WTC11 (cell line): Measurements from ENCODE around the gene C12orf75. TPM values are rescaled to one million over a fixed set of nuclear protein-coding genes. Genes with fewer than 3 reads are reported as not detected.

Experiments
- ATAC-seq: fragments of 200-7000 bp; cut with Tn5 transposase; 2 replicates; pipeline ENCODE4 v1.10.0; 2021; ENCODE audit warnings: mild to moderate bottlenecking, moderate library complexity
- CTCF ChIA-PET: fragments of 300-600 bp; sonication (Branson Sonifier 250); formaldehyde crosslinking; loops from one replicate; lab custom pipeline; 2021; ENCODE audit warnings: antibody characterized with exemption; lab: Charles Lee
- POLR2A ChIA-PET: fragments of 350-600 bp; sonication (Branson Sonifier 250); formaldehyde crosslinking; loops from one replicate; lab custom pipeline; 2021; ENCODE audit warnings: antibody characterized with exemption; lab: Charles Lee
- DNase-seq: peaks from one replicate; pipeline ENCODE4 v3.0.0; 2021; ENCODE audit warnings: low spot score
- H3K27ac Mint-ChIP-seq: 2 replicates; pipeline ENCODE4 v1.8.0; 2021; ENCODE audit warnings: mixed read lengths
- H3K27me3 Mint-ChIP-seq: 2 replicates; pipeline ENCODE4 v1.8.0; 2021; ENCODE audit warnings: low read depth, mild to moderate bottlenecking, moderate library complexity, mixed read lengths
- H3K36me3 Mint-ChIP-seq: 2 replicates; pipeline ENCODE4 v1.8.0; 2021; ENCODE audit warnings: mixed read lengths
- H3K4me1 Mint-ChIP-seq: 2 replicates; pipeline ENCODE4 v1.8.0; 2022; ENCODE audit warnings: mixed read lengths
- H3K4me3 Mint-ChIP-seq: 2 replicates; pipeline ENCODE4 v1.8.0; 2021; ENCODE audit warnings: mild to moderate bottlenecking, moderate library complexity, mixed read lengths
- H3K9me3 Mint-ChIP-seq: 2 replicates; pipeline ENCODE4 v1.8.0; 2021; ENCODE audit warnings: mixed read lengths
- GABPB1 ChIP-seq: sonication (generic); formaldehyde crosslinking; IDR thresholded peaks from 2 replicates; pipeline ENCODE4 v1.8.1; 2023; ENCODE audit warnings: mild to moderate bottlenecking, missing genetic modification reagents
- GTF2I ChIP-seq: fragments of 250-450 bp; sonication (Bioruptor Pico); conservative IDR thresholded peaks from 2 replicates; pipeline ENCODE4 v1.4.0; 2021; ENCODE audit warnings: mild to moderate bottlenecking
- NFE2L1 ChIP-seq: sonication (generic); formaldehyde crosslinking; IDR thresholded peaks from 2 replicates; pipeline ENCODE4 v1.8.1; 2023; ENCODE audit warnings: missing genetic modification reagents
- SMAD4 ChIP-seq: sonication (generic); formaldehyde crosslinking; IDR thresholded peaks from 2 replicates; pipeline ENCODE4 v1.8.0; 2022; ENCODE audit warnings: mild to moderate bottlenecking, missing genetic modification reagents
- SP1 ChIP-seq: sonication (generic); formaldehyde crosslinking; conservative IDR thresholded peaks from 2 replicates; pipeline ENCODE4 v1.8.1; 2022; ENCODE audit warnings: missing genetic modification reagents
- ZNF121 ChIP-seq: sonication (generic); formaldehyde crosslinking; IDR thresholded peaks from 2 replicates; pipeline ENCODE4 v1.8.0; 2023; ENCODE audit warnings: missing genetic modification reagents
- ZNF416 ChIP-seq: fragments of 250-450 bp; sonication (Bioruptor Pico); IDR thresholded peaks from 2 replicates; pipeline ENCODE4 v1.9.0; 2021; ENCODE audit warnings: mild to moderate bottlenecking, inconsistent platforms
- ZNF423 ChIP-seq: fragments of 250-450 bp; sonication (Bioruptor Pico); IDR thresholded peaks from 2 replicates; pipeline ENCODE4 v2.1.2; 2022; ENCODE audit warnings: mild to moderate bottlenecking, moderate library complexity
- total RNA-seq: library from RNA; stranded (reverse); gene quantifications from 3 replicates; pipeline ENCODE4 v1.2.3, GENCODE V29; 2021
- TF ChIP-seq, protein P1 (sequence below): sonication (generic); formaldehyde crosslinking; IDR thresholded peaks from 2 replicates; pipeline ENCODE4 v1.8.1; 2023; ENCODE audit warnings: mild to moderate bottlenecking, missing genetic modification reagents, borderline replicate concordance
- TF ChIP-seq, protein P2 (sequence below): sonication (generic); formaldehyde crosslinking; IDR thresholded peaks from 2 replicates; pipeline ENCODE4 v1.8.0; 2022; ENCODE audit warnings: mild to moderate bottlenecking, missing genetic modification reagents
- TF ChIP-seq, protein P3 (sequence below): sonication (generic); formaldehyde crosslinking; IDR thresholded peaks from 2 replicates; pipeline ENCODE4 v1.8.1; 2022; ENCODE audit warnings: missing genetic modification reagents, borderline replicate concordance
- TF ChIP-seq, protein P4 (sequence below): sonication (generic); formaldehyde crosslinking; IDR thresholded peaks from 2 replicates; pipeline ENCODE4 v1.8.1; 2023; ENCODE audit warnings: mild to moderate bottlenecking, moderate library complexity, missing genetic modification reagents
- TF ChIP-seq, protein P5 (sequence below): fragments of 250-450 bp; sonication (Bioruptor Pico); IDR thresholded peaks from 2 replicates; pipeline ENCODE4 v1.9.0; 2021; ENCODE audit warnings: moderate library complexity, mild to moderate bottlenecking, inconsistent platforms, borderline replicate concordance
- TF ChIP-seq, protein P6 (sequence below): sonication (generic); formaldehyde crosslinking; conservative IDR thresholded peaks from 2 replicates; pipeline ENCODE4 v1.8.1; 2023; ENCODE audit warnings: mild to moderate bottlenecking, low read depth, missing genetic modification reagents, moderate library complexity
- TF ChIP-seq, protein P7 (sequence below): sonication (generic); formaldehyde crosslinking; IDR thresholded peaks from 2 replicates; pipeline ENCODE4 v1.8.0; 2023; ENCODE audit warnings: missing genetic modification reagents
- TF ChIP-seq, protein P8 (sequence below): sonication (generic); formaldehyde crosslinking; IDR thresholded peaks from 2 replicates; pipeline ENCODE4 v1.8.0; 2023; ENCODE audit warnings: missing genetic modification reagents, mild to moderate bottlenecking, borderline replicate concordance

C12orf75 gene
- total RNA-seq, 1 experiment from 2014 or later: 25.5 TPM

DNA sequence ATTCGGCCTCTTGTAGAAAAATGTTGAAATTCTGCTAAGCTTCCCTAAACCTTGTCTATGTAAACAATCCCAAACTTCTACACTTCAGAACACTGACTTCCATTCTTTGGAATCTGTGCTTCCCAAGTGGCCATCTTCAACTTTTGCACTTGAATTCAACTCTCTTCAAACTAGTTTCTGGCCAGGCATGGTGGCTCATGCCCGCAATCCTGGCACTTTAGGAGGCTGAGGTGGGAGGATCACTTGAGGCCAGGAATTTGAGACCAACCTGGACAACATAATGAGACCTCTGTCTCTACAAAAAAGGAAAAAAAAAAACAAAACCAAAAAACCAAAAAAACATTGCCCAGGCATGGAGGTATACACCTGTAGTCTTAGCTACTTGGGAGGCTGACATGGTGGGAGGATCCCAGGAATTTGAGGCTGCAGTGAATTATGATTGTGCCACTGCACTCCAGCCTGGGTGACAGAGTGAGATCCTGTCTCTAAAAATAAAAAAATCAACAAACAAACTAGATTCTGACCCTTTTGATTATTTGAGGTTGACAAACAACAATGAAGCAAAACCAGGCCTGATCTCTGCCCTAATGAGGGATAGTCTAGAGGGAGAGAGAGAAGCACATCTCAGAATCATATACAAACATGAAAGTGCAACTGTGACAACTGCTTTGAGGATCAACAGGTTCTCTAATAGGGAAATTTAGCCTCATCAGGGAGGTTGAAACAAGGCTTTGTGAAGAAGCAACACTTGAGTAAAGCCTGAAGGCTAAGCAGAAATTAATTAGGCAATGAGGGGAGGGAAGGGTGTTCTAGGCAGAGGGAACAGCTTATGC is 11.6 kb upstream of the C12orf75 start (continued):
- TF ChIP-seq, protein P1, sequence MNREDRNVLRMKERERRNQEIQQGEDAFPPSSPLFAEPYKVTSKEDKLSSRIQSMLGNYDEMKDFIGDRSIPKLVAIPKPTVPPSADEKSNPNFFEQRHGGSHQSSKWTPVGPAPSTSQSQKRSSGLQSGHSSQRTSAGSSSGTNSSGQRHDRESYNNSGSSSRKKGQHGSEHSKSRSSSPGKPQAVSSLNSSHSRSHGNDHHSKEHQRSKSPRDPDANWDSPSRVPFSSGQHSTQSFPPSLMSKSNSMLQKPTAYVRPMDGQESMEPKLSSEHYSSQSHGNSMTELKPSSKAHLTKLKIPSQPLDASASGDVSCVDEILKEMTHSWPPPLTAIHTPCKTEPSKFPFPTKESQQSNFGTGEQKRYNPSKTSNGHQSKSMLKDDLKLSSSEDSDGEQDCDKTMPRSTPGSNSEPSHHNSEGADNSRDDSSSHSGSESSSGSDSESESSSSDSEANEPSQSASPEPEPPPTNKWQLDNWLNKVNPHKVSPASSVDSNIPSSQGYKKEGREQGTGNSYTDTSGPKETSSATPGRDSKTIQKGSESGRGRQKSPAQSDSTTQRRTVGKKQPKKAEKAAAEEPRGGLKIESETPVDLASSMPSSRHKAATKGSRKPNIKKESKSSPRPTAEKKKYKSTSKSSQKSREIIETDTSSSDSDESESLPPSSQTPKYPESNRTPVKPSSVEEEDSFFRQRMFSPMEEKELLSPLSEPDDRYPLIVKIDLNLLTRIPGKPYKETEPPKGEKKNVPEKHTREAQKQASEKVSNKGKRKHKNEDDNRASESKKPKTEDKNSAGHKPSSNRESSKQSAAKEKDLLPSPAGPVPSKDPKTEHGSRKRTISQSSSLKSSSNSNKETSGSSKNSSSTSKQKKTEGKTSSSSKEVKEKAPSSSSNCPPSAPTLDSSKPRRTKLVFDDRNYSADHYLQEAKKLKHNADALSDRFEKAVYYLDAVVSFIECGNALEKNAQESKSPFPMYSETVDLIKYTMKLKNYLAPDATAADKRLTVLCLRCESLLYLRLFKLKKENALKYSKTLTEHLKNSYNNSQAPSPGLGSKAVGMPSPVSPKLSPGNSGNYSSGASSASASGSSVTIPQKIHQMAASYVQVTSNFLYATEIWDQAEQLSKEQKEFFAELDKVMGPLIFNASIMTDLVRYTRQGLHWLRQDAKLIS: no peak
- TF ChIP-seq ZNF416 (CRISPR knock-in tag) (no peak), GABPB1 (no peak)
- TF ChIP-seq, protein P2, sequence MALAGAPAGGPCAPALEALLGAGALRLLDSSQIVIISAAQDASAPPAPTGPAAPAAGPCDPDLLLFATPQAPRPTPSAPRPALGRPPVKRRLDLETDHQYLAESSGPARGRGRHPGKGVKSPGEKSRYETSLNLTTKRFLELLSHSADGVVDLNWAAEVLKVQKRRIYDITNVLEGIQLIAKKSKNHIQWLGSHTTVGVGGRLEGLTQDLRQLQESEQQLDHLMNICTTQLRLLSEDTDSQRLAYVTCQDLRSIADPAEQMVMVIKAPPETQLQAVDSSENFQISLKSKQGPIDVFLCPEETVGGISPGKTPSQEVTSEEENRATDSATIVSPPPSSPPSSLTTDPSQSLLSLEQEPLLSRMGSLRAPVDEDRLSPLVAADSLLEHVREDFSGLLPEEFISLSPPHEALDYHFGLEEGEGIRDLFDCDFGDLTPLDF (CRISPR knock-in tag): no peak
- TF ChIP-seq, protein P3, sequence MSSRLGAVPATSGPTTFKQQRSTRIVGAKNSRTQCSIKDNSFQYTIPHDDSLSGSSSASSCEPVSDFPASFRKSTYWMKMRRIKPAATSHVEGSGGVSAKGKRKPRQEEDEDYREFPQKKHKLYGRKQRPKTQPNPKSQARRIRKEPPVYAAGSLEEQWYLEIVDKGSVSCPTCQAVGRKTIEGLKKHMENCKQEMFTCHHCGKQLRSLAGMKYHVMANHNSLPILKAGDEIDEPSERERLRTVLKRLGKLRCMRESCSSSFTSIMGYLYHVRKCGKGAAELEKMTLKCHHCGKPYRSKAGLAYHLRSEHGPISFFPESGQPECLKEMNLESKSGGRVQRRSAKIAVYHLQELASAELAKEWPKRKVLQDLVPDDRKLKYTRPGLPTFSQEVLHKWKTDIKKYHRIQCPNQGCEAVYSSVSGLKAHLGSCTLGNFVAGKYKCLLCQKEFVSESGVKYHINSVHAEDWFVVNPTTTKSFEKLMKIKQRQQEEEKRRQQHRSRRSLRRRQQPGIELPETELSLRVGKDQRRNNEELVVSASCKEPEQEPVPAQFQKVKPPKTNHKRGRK (CRISPR knock-in tag): no peak
- TF ChIP-seq, protein P4, sequence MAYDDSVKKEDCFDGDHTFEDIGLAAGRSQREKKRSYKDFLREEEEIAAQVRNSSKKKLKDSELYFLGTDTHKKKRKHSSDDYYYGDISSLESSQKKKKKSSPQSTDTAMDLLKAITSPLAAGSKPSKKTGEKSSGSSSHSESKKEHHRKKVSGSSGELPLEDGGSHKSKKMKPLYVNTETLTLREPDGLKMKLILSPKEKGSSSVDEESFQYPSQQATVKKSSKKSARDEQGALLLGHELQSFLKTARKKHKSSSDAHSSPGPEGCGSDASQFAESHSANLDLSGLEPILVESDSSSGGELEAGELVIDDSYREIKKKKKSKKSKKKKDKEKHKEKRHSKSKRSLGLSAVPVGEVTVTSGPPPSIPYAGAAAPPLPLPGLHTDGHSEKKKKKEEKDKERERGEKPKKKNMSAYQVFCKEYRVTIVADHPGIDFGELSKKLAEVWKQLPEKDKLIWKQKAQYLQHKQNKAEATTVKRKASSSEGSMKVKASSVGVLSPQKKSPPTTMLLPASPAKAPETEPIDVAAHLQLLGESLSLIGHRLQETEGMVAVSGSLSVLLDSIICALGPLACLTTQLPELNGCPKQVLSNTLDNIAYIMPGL: no peak

DNA sequence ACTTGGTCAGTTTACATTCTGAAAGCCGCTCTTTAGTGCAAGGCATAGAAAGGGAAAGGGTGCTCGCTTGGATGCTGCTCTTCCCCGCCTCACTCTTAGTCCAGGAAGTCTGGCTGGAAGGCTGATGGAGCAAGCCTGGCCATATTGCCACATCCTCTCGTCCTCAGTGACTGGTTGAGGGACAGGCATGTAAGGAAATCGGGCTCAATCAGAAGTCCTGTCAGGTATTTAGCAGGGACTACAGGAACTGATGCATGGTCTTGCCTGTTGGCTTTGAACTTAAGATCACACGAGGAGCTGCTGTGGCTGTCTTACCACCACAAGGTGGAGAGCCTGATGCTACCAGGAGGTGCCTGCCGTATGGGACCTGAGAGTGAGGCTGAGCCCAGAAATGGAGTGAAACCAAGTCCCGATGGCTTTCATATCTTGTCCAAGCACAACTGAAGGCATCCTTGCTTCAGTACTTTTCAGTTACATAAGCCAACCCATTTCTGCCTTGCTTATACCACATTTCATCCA is 10.7 kb upstream of the C12orf75 start:
- ChIA-PET CTCF (interaction anchor here (0.8 to 2.1 kb wide), 5 partner anchors 15 to 84 kb away, joined by 3 to 7 read pairs (median 3); partner anchors contain the start of gene APPL2), POLR2A (no interaction called here)
- peaks cover 11% of the 10 kb centered on the region for H3K9me3 Mint-ChIP-seq
- H3K4me1 Mint-ChIP-seq: no peaks in the 10 kb centered on the region
- no peak for DNase-seq
- H3K27ac Mint-ChIP-seq: no peak overlapping the region
- H3K27me3 Mint-ChIP-seq: peaks cover 26% of the 10 kb centered on the region
- peak; percentile 88 for ATAC-seq
- H3K36me3 Mint-ChIP-seq: peaks cover 10% of the 10 kb centered on the region; the same call in 1 of the 2 replicates
- no peak overlapping the region for H3K4me3 Mint-ChIP-seq
- TF ChIP-seq, protein P5, sequence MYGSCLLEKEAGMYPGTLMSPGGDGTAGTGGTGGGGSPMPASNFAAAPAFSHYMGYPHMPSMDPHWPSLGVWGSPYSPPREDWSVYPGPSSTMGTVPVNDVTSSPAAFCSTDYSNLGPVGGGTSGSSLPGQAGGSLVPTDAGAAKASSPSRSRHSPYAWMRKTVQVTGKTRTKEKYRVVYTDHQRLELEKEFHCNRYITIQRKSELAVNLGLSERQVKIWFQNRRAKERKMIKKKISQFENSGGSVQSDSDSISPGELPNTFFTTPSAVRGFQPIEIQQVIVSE (CRISPR knock-in tag): no peak
- TF ChIP-seq, protein P6, sequence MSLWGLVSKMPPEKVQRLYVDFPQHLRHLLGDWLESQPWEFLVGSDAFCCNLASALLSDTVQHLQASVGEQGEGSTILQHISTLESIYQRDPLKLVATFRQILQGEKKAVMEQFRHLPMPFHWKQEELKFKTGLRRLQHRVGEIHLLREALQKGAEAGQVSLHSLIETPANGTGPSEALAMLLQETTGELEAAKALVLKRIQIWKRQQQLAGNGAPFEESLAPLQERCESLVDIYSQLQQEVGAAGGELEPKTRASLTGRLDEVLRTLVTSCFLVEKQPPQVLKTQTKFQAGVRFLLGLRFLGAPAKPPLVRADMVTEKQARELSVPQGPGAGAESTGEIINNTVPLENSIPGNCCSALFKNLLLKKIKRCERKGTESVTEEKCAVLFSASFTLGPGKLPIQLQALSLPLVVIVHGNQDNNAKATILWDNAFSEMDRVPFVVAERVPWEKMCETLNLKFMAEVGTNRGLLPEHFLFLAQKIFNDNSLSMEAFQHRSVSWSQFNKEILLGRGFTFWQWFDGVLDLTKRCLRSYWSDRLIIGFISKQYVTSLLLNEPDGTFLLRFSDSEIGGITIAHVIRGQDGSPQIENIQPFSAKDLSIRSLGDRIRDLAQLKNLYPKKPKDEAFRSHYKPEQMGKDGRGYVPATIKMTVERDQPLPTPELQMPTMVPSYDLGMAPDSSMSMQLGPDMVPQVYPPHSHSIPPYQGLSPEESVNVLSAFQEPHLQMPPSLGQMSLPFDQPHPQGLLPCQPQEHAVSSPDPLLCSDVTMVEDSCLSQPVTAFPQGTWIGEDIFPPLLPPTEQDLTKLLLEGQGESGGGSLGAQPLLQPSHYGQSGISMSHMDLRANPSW (CRISPR knock-in tag): no peak
- TF ChIP-seq ZNF121 (CRISPR knock-in tag) (no peak), SP1 (CRISPR knock-in tag) (no peak), ZNF423 (CRISPR knock-in tag) (no peak), SMAD4 (CRISPR knock-in tag) (no peak), GTF2I (no peak), NFE2L1 (no peak)
- TF ChIP-seq, protein P7, sequence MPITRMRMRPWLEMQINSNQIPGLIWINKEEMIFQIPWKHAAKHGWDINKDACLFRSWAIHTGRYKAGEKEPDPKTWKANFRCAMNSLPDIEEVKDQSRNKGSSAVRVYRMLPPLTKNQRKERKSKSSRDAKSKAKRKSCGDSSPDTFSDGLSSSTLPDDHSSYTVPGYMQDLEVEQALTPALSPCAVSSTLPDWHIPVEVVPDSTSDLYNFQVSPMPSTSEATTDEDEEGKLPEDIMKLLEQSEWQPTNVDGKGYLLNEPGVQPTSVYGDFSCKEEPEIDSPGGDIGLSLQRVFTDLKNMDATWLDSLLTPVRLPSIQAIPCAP (CRISPR knock-in tag): no peak
- TF ChIP-seq, protein P8, sequence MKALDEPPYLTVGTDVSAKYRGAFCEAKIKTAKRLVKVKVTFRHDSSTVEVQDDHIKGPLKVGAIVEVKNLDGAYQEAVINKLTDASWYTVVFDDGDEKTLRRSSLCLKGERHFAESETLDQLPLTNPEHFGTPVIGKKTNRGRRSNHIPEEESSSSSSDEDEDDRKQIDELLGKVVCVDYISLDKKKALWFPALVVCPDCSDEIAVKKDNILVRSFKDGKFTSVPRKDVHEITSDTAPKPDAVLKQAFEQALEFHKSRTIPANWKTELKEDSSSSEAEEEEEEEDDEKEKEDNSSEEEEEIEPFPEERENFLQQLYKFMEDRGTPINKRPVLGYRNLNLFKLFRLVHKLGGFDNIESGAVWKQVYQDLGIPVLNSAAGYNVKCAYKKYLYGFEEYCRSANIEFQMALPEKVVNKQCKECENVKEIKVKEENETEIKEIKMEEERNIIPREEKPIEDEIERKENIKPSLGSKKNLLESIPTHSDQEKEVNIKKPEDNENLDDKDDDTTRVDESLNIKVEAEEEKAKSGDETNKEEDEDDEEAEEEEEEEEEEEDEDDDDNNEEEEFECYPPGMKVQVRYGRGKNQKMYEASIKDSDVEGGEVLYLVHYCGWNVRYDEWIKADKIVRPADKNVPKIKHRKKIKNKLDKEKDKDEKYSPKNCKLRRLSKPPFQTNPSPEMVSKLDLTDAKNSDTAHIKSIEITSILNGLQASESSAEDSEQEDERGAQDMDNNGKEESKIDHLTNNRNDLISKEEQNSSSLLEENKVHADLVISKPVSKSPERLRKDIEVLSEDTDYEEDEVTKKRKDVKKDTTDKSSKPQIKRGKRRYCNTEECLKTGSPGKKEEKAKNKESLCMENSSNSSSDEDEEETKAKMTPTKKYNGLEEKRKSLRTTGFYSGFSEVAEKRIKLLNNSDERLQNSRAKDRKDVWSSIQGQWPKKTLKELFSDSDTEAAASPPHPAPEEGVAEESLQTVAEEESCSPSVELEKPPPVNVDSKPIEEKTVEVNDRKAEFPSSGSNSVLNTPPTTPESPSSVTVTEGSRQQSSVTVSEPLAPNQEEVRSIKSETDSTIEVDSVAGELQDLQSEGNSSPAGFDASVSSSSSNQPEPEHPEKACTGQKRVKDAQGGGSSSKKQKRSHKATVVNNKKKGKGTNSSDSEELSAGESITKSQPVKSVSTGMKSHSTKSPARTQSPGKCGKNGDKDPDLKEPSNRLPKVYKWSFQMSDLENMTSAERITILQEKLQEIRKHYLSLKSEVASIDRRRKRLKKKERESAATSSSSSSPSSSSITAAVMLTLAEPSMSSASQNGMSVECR (CRISPR knock-in tag): no peak
